Right lobe of liver (tissue), 6 donors: Measurements from ENCODE around the gene MED8. TPM values are rescaled to one million over a fixed set of nuclear protein-coding genes. Genes with fewer than 3 reads are reported as not detected.
"Not testable (repeated sequence)": the region's sequence is repeated elsewhere in the genome, so short reads cannot be mapped to it uniquely, and the experiment has no call there.

ENCODE experiments used
- ATAC-seq, 4 donors: fragments of 200-7000 bp; cut with Tn5 transposase; one replicate each; pipeline ENCODE4 v1.9.1; 2020; ENCODE audit warnings: mild to moderate bottlenecking in 4 of 4, moderate library complexity in 4 of 4
- DNase-seq, 3 donors: peaks; one replicate each; pipeline ENCODE4 v3.0.0-alpha.2; 2020
- H3K27ac ChIP-seq, 3 donors: fragments of 200-600 bp; one replicate each; pipeline ENCODE4 v1.8.0; 2022
- H3K27me3 ChIP-seq, 2 donors: fragments of 200-600 bp; one replicate each; pipeline ENCODE4 v1.8.0; 2022
- H3K36me3 ChIP-seq, 4 donors: fragments of 200-600 bp; sonication (generic) in 1 of 4; one replicate each; pipeline versions ENCODE4 v1.5.1 to v1.8.0; 2017 to 2022; ENCODE audit warnings: control low read depth in 1 of 4
- H3K4me1 ChIP-seq, 4 donors: fragments of 200-600 bp; sonication (generic) in 1 of 4; one replicate each; pipeline versions ENCODE4 v1.5.1 to v1.8.0; 2017 to 2022; ENCODE audit warnings: control low read depth in 1 of 4
- H3K4me3 ChIP-seq, 3 donors: fragments of 200-600 bp; one replicate each; pipeline ENCODE4 v1.8.0; 2022
- H3K9me3 ChIP-seq, 4 donors: fragments of 200-600 bp; sonication (generic) in 1 of 4; one replicate each; pipeline versions ENCODE4 v1.5.1 to v1.8.0; 2017 to 2022; ENCODE audit warnings: control low read depth in 1 of 4
- CTCF ChIP-seq, 4 donors: fragments of 200-600 bp in 3 of 4; fragments of 450-650 bp in 1 of 4; IDR thresholded peaks; one replicate each; pipeline versions ENCODE4 v1.5.1 to v1.8.0; 2016 to 2022; ENCODE audit warnings: antibody characterized with exemption in 4 of 4, mild to moderate bottlenecking in 2 of 4
- POLR2A ChIP-seq: fragments of 450-650 bp; IDR thresholded peaks from one replicate; pipeline ENCODE4 v1.6.1; 2017; ENCODE audit warnings: antibody characterized with exemption, mild to moderate bottlenecking
- WGBS: methylation state at CpG from one replicate; pipeline ENCODE4 v1.1.6; 2018; ENCODE audit warnings: low coverage, low lambda C conversion rate; ENCODE audit not compliant: insufficient coverage; ENCODE audit errors: missing lambda C conversion rate; 5-methylcytosine and 5-hydroxymethylcytosine counted together
- intact Hi-C, 2 donors: fragments of 100-400 bp; cut with DNase I; formaldehyde crosslinking; loops; one replicate each; pipeline versions ENCODE4 v1.11.2 to v1.14.1; 2022
- total RNA-seq, 6 experiments: library from RNA; depleted of rRNA in 2 of 6; stranded (reverse); fragments of >200 nt in 2 of 6; fragmentation: NEBNext Ultra II Directional in 3 of 6; extraction: Animal tissue kit (Norgen Biotek cat#: 25700) in 3 of 6; gene quantifications; one replicate each; pipeline versions ENCODE4 v1.1.0 to v1.2.4, GENCODE V29; 2016 to 2023
- donor health status: DM: no; HTN: yes; CAD: no.
- donor health status: DM: no; HTN: no; CAD: no.
- donor health status: DM: no; HTN: no; CAD: no.
- donor health status: DM: no; HTN: yes; CAD: no.
- donor health status: DM: no; HTN: yes; CAD: no.

MED8 gene
- total RNA-seq, 6 experiments from 2014 or later: 20.7 to 26.6 (median 24.1) TPM

- WGBS: 72% methylated on average over 4 of the region's 5 CpGs
- DNase-seq: peak in 2 of 3 donors; percentile 40 to 58
- Histone ChIP-seq H3K27ac (no peak overlapping the region), H3K36me3 (peaks cover 0 to 34% (median 10%) of the 10 kb centered on the region in 4 donors), H3K9me3 (no peaks in the 10 kb centered on the region), H3K4me3 (no peak overlapping the region), H3K27me3 (no peaks in the 10 kb centered on the region), H3K4me1 (no peaks in the 10 kb centered on the region)
- intact Hi-C loops: no loop called here
- peak; percentile 54 to 70 (median 66) for TF ChIP-seq CTCF (IDR thresholded peaks at IDR 0.05)
- TF ChIP-seq POLR2A: no peak
- ATAC-seq: peak; percentile 85 to 90 (median 86)
Measured at GRCh38 chr1:43414634-43415223, 25.1 kb upstream of the MED8 start.

- intact Hi-C loops, ATAC-seq, H3K9me3 ChIP-seq, H3K4me1 ChIP-seq, H3K27me3 ChIP-seq, DNase-seq, H3K27ac ChIP-seq, H3K4me3 ChIP-seq: not testable (repeated sequence)
- H3K36me3 ChIP-seq: peaks cover 0 to 26% (median 6%) of the 10 kb centered on the region in 4 donors
- 100% methylated on average over 1 of the region's 1 CpG for WGBS
Measured at GRCh38 chr1:43413426-43413825, 23.8 kb upstream of the MED8 start.

GRCh38 chr1:43410571-43410970, 21.0 kb upstream of the MED8 start:
- DNase-seq (no peak), ATAC-seq (no peak)
- Histone ChIP-seq H3K27ac (no peak overlapping the region), H3K9me3 (no peaks in the 10 kb centered on the region), H3K4me1 (no peaks in the 10 kb centered on the region), H3K27me3 (no peaks in the 10 kb centered on the region), H3K36me3 (peaks cover 0 to 27% (median 8%) of the 10 kb centered on the region in 4 donors), H3K4me3 (no peak overlapping the region)
- 90% methylated on average over 3 of the region's 3 CpGs for WGBS
- TF ChIP-seq CTCF (IDR thresholded peaks at IDR 0.05) (no peak), POLR2A (no peak)
- intact Hi-C loops: no loop called here

- Histone ChIP-seq H3K9me3 (no peaks in the 10 kb centered on the region), H3K4me3 (no peak overlapping the region), H3K36me3 (peaks cover 0 to 47% (median 20%) of the 10 kb centered on the region in 4 donors), H3K27ac (no peak overlapping the region), H3K27me3 (no peaks in the 10 kb centered on the region), H3K4me1 (no peaks in the 10 kb centered on the region)
- ATAC-seq: no peak
- 100% methylated on average over 1 of the region's 2 CpGs for WGBS
- TF ChIP-seq POLR2A (no peak), CTCF (IDR thresholded peaks at IDR 0.05) (no peak)
- DNase-seq: no peak
- intact Hi-C loops: loop anchor here in 1 of 2 donors (10.0 kb wide), 1 partner anchor 181 kb away; no protein-coding TSS in a partner anchor
Measured at GRCh38 chr1:43405876-43406234, 16.3 kb upstream of the MED8 start.

- no peak for DNase-seq
- TF ChIP-seq CTCF (IDR thresholded peaks at IDR 0.05): no peak
- TF ChIP-seq POLR2A: no peak
- 83% methylated on average over 5 of the region's 6 CpGs for WGBS
- Histone ChIP-seq H3K36me3 (peaks cover 0 to 47% (median 20%) of the 10 kb centered on the region in 4 donors), H3K27ac (no peak overlapping the region), H3K4me3 (no peak overlapping the region), H3K9me3 (no peaks in the 10 kb centered on the region), H3K27me3 (no peaks in the 10 kb centered on the region), H3K4me1 (no peaks in the 10 kb centered on the region)
- ATAC-seq: no peak
- intact Hi-C loops: loop anchor here in 1 of 2 donors (10.0 kb wide), 1 partner anchor 181 kb away; no protein-coding TSS in a partner anchor
Measured at GRCh38 chr1:43405219-43405875, 15.7 kb upstream of the MED8 start.
